ENCODE data around the gene SEMA4D.

DNA sequence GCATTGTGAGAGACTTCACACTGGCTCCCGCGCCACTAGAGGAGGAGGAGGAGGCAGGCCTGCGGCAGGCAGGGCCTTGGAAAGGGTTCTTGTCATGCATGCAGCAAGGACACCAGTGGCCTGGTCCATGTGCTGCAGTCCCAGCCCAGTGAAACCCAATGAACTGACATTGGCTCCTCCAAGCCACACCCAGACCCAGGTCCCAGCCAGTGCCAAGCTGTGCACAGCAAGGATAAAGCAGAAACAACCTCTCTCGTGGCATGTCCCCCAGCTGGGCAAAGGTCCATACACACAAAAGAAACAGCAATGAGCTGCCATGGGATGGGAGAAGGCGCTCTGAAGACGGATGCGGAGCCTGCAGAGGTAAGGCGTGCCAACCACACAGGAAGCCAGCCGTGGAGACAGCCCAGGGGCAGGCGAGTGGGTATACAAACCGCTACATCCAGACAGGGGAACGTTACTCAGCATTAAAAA lies 89.2 kb downstream of the SEMA4D start:
- TF ChIP-seq, protein P1, sequence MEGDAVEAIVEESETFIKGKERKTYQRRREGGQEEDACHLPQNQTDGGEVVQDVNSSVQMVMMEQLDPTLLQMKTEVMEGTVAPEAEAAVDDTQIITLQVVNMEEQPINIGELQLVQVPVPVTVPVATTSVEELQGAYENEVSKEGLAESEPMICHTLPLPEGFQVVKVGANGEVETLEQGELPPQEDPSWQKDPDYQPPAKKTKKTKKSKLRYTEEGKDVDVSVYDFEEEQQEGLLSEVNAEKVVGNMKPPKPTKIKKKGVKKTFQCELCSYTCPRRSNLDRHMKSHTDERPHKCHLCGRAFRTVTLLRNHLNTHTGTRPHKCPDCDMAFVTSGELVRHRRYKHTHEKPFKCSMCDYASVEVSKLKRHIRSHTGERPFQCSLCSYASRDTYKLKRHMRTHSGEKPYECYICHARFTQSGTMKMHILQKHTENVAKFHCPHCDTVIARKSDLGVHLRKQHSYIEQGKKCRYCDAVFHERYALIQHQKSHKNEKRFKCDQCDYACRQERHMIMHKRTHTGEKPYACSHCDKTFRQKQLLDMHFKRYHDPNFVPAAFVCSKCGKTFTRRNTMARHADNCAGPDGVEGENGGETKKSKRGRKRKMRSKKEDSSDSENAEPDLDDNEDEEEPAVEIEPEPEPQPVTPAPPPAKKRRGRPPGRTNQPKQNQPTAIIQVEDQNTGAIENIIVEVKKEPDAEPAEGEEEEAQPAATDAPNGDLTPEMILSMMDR (IDR thresholded peaks at IDR 0.05; ENCODE audit: borderline replicate concordance, extremely low read depth, low read length, poor library complexity, severe bottlenecking): peak; percentile 7
- TF ChIP-seq EZH2 (IDR thresholded peaks at IDR 0.05; ENCODE audit: borderline replicate concordance, low read depth, low read length, severe bottlenecking): no peak
